Keratinocyte (primary cell): ENCODE data around the gene GP9.

Experiments
- CTCF ChIP-seq, 3 experiments: IDR thresholded peaks in 1 of 3; conservative IDR thresholded peaks in 1 of 3; optimal IDR thresholded peaks in 1 of 3; 2 replicates in 2 of 3; 3 replicates in 1 of 3; pipeline versions ENCODE3 to v1.5.1; 2011; ENCODE audit warnings: low read length in 3 of 3, mild to moderate bottlenecking in 3 of 3, moderate library complexity in 2 of 3, control low read depth in 1 of 3, inconsistent platforms in 1 of 3; ENCODE audit not compliant: insufficient read depth in 2 of 3; ENCODE audit errors: extremely low read depth in 1 of 3
- EZH2 ChIP-seq: IDR thresholded peaks from one replicate; pipeline ENCODE4 v1.6.1; 2012; ENCODE audit warnings: inconsistent platforms, mild to moderate bottlenecking, low read length, moderate library complexity

DNA sequence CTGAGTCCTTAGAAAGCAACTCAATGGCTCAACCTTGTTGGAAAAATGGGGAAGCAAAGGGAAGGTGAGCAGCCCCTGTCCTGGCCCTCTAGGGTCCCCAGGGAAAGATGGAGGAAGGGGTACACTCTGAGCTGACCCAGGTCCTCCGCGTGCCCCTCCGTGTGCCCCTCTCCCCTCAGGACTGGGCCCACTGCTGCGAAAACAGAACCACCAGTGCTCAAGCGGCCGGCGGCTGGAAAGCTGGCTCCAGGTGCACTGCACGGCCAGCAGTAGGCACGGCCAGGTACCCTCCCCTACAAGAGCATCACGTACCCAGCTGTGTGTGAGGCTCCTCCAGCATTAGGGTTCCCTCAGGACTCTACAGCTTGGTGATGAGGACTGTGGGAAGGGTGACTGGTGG lies 34.7 kb downstream of the GP9 start:
- TF ChIP-seq CTCF (optimal IDR thresholded peaks at IDR 0.05 in 1 of 3, IDR thresholded peaks at IDR 0.05 in 1 of 3, conservative IDR thresholded peaks at IDR 0.05 in 1 of 3; ENCODE audit: extremely low read depth in 1 of 3, insufficient read depth in 2 of 3, low read length in 3 of 3) (no peak), EZH2 (no peak)
